ENCODE measurements around the gene C15orf39.
"Not testable (repeated sequence)": the region's sequence is repeated elsewhere in the genome, so short reads cannot be mapped to it uniquely, and the experiment has no call there.

Gene C15orf39

GRCh38 chr15:75231836-75232235, 30.2 kb downstream of the C15orf39 start:
- no peak for DNase-seq (ENCODE audit: low read depth)

- no peak for DNase-seq (ENCODE audit: low read depth)
Measured at GRCh38 chr15:75232252-75232813, 30.7 kb downstream of the C15orf39 start.

GRCh38 chr15:75232826-75233503, 31.3 kb downstream of the C15orf39 start:
- no peak for DNase-seq (ENCODE audit: low read depth)

DNA sequence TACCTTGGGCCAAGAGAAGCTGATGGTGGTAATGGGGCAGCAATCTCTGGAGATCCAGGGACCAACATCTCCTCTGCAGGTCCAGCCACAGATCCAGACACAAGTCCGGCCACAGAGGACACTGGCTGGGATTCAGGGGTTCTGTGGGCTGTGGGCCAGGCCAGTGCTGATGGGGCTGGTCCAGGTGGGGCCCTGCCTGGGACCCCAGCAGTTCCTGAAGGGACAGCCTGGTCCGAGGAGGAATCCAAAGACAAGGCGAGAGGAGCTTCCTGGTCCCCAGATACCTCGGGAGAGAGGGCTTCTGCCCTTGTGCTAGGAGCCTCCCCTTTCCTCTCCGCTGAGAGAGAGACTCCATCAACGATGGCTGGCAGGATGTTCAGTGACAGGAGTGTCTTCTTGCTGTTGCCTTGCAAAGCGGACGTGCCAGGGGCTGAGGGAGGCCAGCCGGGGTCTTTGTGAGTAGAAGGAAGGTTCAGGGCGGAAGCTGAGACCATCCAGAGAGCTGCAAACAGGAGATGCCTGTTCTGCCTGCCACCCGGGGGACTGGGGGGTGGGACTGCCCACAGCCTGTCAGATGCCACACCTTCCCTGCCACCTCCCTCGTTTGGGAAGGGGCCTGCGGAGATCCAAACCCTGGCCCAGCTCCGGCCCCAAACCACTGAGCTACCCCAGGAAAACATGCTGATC, 32.0 kb downstream of the C15orf39 start:
- no peak for DNase-seq (ENCODE audit: low read depth)

DNA sequence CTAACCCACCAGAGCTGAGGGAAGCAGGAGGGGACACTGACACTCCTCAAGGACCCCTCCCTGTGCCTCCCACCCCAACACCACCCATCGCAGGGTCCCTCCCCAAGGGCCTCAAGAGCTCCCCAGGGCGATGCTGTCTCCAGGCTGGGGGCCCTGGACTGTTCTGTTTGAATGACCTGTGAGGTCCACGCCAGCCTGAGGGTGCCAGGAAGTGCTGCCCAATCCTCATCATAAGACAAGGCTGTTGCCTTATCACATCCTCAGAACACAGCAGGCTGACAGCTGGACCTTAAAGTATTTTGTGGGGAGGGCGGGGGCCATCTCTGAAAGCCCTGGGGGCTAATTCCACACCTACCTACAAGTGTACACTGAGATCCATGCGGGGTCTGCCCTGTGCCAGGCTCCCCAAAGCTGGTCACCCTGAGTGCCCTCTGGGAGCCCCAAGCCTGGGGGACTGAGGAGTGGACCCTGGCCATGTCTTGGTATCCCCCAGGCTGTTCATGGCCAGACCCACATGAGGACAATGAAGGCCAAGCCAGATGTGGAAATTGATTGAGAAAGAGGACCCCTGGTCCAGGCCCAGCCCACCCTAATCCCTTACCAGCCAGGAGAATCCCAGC, 32.6 kb downstream of the C15orf39 start:
- DNase-seq (ENCODE audit: low read depth): no peak

DNA sequence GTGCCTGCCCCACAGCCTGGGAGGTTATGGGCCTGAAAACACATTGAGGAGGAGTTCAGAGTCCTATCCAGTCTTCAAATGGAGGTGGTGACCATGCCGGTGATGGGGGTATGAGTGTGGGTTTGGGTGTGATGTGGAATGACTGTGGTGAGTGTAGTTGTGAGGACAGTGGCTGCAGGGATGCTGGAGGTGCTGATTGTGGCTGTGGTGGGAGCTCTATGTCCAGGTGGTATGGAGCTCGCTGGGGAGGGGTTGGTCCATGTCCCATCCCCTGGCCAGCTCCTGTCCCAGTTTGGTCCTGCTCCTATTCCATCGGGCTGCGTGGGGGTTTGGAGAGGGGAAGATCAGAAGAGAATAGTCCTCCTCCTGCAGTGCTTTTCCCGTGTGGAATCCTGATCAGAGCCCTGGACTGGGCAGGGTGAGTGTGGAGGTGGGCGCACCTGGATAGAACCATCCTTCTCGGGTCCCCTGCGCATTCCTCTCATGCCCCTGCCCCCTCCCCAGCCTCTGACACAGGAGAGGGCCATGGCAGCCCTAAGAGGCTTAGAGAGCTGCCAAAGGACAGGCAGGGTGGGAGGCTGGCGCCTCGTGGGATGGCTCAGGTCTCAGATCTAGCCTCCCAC, 33.5 kb downstream of the C15orf39 start:
- DNase-seq (ENCODE audit: low read depth): no peak

- DNase-seq (ENCODE audit: low read depth): no peak
Measured at GRCh38 chr15:75235760-75236729, 34.4 kb downstream of the C15orf39 start.

GRCh38 chr15:75237316-75237982, 35.8 kb downstream of the C15orf39 start:
- no peak for DNase-seq (ENCODE audit: low read depth)

- no peak for DNase-seq (ENCODE audit: low read depth)
Measured at GRCh38 chr15:75238150-75238549, 36.5 kb downstream of the C15orf39 start.

- not testable (repeated sequence) for DNase-seq (ENCODE audit: low read depth)
Measured at GRCh38 chr15:75245741-75246140, 44.1 kb downstream of the C15orf39 start.

- DNase-seq (ENCODE audit: low read depth): not testable (repeated sequence)
Measured at GRCh38 chr15:75248991-75249390, 47.3 kb downstream of the C15orf39 start.

GRCh38 chr15:75249726-75250125, 48.0 kb downstream of the C15orf39 start:
- DNase-seq (ENCODE audit: low read depth): no peak

DNA sequence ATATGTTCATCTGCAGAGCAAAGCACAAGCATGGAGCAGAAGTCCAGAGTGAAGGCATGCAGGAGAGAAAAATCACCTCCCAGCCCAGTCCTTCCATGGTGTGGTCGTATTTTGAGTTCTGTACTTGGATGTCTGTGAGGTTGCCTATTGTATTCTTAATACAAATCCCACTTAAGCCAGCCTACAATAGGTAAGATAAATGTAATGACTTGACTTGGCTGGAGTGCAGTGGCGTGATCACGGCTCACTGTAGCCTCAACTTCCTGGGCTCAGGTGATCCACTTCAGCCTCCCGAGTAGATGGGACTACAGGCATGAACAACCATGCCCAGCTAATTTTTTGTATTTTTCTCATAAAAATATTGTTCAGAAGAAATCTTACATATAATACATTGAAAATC, 49.7 kb downstream of the C15orf39 start:
- not testable (repeated sequence) for DNase-seq (ENCODE audit: low read depth)

DNA sequence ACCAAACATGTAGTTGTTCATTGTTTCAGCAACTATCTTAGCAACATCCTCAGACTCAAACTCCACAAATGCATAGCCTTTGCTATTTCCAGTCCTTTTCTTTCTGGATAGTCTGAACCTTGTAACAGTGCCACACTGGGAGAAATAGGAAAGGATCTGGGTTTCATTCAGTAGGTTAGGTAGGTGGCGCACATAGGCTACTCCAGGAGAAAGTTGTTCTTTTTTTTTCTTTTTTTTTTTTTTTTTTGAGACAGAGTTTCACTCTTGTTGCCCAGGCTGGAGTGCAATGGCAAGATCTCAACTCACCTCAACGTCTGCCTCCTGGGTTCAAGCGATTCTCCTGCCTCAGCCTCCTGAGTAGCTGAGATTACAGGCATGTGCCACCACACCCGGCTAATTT, 50.6 kb downstream of the C15orf39 start:
- not testable (repeated sequence) for DNase-seq (ENCODE audit: low read depth)

- DNase-seq (ENCODE audit: low read depth): not testable (repeated sequence)
Measured at GRCh38 chr15:75258034-75258433, 56.4 kb downstream of the C15orf39 start, which contains the start of gene GOLGA6C. Gene GOLGA6C (plus strand): TSS chr15:75258334. CDS start chr15:75258599, 265 bp downstream.

DNA sequence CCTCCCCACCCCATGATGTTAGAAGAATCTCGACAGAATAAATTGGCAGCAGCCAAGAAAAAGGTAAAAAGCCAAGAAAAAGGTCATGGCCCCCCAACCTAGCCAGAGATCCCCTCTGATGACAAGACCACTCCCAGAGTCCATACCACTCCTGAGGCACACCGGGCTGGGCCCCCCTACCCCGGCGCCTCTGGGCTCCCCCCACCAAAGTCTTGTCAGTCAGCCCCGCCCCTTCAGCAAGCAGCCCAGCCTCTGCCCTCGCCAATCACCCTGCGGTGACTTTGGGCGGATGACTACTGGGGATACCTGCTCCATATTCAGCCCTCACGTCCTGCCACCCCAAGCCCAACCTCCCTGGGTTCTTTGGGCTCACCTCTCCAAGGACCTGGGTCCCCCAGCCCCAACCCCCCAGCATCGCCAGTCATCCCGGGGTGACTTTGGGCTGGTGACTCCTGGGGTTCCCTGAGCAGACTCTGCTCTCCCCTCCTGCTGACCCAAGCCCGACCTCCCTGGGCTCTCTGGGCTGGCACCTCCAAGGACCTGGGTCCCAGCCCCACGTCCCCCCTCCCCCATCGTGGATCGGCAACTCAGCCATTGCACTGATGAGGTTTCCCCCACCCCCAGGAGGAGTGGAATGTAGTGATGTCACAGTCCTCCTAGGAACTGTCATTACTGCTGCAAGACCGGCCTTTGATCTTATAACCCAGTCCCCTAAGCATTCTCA, 57.1 kb downstream of the C15orf39 start:
- not testable (repeated sequence) for DNase-seq (ENCODE audit: low read depth)

DNA sequence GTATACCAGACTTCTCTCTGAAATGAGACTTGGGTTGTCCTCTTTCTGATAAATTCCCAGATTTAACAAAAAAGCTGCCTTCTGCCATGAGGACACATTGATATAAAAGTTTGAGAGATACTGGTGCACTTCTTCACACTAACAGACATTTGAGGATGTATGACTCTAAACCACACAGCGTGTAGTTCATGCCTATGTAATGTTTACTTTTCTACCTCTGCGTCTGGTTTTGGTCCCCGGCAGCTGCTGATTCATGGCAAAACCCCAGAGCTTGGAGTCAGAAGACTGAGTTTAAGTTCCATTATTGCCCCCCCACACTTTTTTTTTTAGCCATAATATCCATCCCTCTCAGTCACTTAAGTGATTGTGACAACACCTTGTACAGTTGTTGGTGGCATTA, 58.2 kb downstream of the C15orf39 start:
- DNase-seq (ENCODE audit: low read depth): not testable (repeated sequence)

All from activated T-cell treated with anti-CD3 and anti-CD28 coated beads for 1 hour (primary cell).